ENCODE results near the gene TSEN2.

- TF ChIP-seq CTCF (IDR thresholded peaks at IDR 0.05), result no peak
- TF ChIP-seq EP300 (IDR thresholded peaks at IDR 0.05; ENCODE audit: low read depth), result no peak
Measured at GRCh38 chr3:12462159-12462947, 21.9 kb upstream of the TSEN2 start.

Measured in transverse colon (tissue), 3 donors.